ENCODE results near the gene HOXC4. TPM values are rescaled to one million over a fixed set of nuclear protein-coding genes. Genes with fewer than 3 reads are reported as not detected.

Gene HOXC4
- total RNA-seq: 0.19 TPM
- polyA plus RNA-seq: 0.37 TPM
- long read RNA-seq, donor 1: 0 reads
- long read RNA-seq, donor 2: 0 reads
- long read RNA-seq, donor 3: 0 reads
- long read RNA-seq, donor 4: 0 reads
- long read RNA-seq, donor 5, partial matches to known transcripts: 0 of 2 reads
- long read RNA-seq, donor 5, other reads (novel, unspliced or antisense): 0 of 2 reads
- long read RNA-seq, donor 6: 0 reads
- long read RNA-seq, donor 7: 0 reads
- long read RNA-seq, donor 8, partial matches to known transcripts: 0 of 1 reads
- long read RNA-seq, donor 8, other reads (novel, unspliced or antisense): 0 of 1 reads
- long read RNA-seq, donor 9: 0 reads
- long read RNA-seq, donor 10: 0 reads

- DNase-seq (ENCODE audit: low read depth in 6 of 9, low spot score in 9 of 9): no peak
- peaks cover 82 to 99% of the 10 kb centered on the region in 2 donors for H3K27me3 ChIP-seq (ENCODE audit: control insufficient read depth in 2 of 2, insufficient read depth in 1 of 2, low read length in 1 of 2)
- H3K36me3 ChIP-seq (ENCODE audit: control insufficient read depth in 2 of 2, insufficient read depth in 2 of 2, low read length in 1 of 2): no peaks in the 10 kb centered on the region
- 8% methylated on average over 52 of the region's 52 CpGs for WGBS
- H3K4me3 ChIP-seq (ENCODE audit: low read length in 2 of 2): peak within 1 kb of the TSS; percentile 9 to 18
- H3K27ac ChIP-seq (ENCODE audit: low read depth in 1 of 2, low read length in 1 of 2): no peak within 1 kb of the TSS
- peaks cover 0 to 6% of the 10 kb centered on the region in 2 donors for H3K4me1 ChIP-seq (ENCODE audit: control insufficient read depth in 2 of 2, insufficient read depth in 2 of 2, low read length in 2 of 2)
- no peaks in the 10 kb centered on the region for H3K9me3 ChIP-seq (ENCODE audit: control insufficient read depth in 2 of 2, insufficient read depth in 1 of 2, low read length in 1 of 2)
Measured at GRCh38 chr12:54053751-54054741, at the start of gene HOXC4. HOXC4 (plus strand) TSS chr12:54053835; CDS start chr12:54053923, 88 bp downstream.

DNA sequence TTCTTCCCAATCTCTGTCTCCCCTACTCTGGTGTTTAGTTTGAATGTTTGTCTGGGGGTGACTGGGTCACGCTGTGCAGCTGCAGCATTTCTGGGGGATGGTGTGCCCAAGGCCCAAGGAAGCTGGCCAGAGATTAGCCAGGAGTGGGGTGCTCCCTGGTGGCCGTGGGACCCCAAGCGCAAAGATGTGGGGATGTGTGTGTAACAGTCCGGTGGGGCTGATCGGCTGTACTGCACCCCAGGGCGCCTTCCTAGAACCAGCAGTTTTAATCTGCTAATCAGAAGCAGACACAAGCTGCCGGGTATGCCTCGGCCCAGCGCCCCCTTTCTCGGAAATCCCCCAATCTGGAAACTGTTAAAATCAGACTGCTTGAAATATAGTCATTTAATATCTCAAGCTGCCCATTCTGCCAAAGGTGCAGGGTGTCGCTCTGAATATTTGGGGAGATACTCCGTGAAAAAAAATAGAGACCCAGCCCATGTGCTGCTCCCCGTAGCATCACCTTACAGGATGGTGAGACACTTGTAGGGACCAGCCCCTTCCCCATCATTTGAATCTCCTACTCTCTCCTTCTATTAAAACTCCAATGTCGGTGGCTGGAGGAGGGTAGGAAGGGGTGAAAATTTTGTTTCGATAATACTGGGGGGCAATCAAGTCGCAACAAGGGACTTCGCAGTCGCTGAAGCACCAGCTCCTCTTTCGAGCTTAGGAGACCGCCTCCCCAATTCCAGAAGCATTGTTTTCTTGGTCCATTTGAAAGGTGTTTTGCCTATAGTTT is 49.4 kb upstream of the HOXC4 start:
- 22% methylated on average over 20 of the region's 20 CpGs for WGBS

GRCh38 chr12:54004841-54005530 is 48.6 kb upstream of the HOXC4 start:
- H3K27me3 ChIP-seq (ENCODE audit: control insufficient read depth in 2 of 2, insufficient read depth in 1 of 2, low read length in 1 of 2): peaks cover 88 to 100% of the 10 kb centered on the region in 2 donors

More for the DNA sequence above, 49.4 kb upstream of the HOXC4 start:
- H3K4me3 ChIP-seq (ENCODE audit: low read length in 2 of 2): no peak overlapping the region
- H3K4me1 ChIP-seq (ENCODE audit: control insufficient read depth in 2 of 2, insufficient read depth in 2 of 2, low read length in 2 of 2): peaks cover 3 to 6% of the 10 kb centered on the region in 2 donors
- no peak overlapping the region for H3K27ac ChIP-seq (ENCODE audit: low read depth in 1 of 2, low read length in 1 of 2)
- peaks cover 84 to 100% of the 10 kb centered on the region in 2 donors for H3K27me3 ChIP-seq (ENCODE audit: control insufficient read depth in 2 of 2, insufficient read depth in 1 of 2, low read length in 1 of 2)
- no peaks in the 10 kb centered on the region for H3K36me3 ChIP-seq (ENCODE audit: control insufficient read depth in 2 of 2, insufficient read depth in 2 of 2, low read length in 1 of 2)
- DNase-seq (ENCODE audit: low read depth in 6 of 9, low spot score in 9 of 9): no peak
- peaks cover 0 to 2% of the 10 kb centered on the region in 2 donors for H3K9me3 ChIP-seq (ENCODE audit: control insufficient read depth in 2 of 2, insufficient read depth in 1 of 2, low read length in 1 of 2)

DNA sequence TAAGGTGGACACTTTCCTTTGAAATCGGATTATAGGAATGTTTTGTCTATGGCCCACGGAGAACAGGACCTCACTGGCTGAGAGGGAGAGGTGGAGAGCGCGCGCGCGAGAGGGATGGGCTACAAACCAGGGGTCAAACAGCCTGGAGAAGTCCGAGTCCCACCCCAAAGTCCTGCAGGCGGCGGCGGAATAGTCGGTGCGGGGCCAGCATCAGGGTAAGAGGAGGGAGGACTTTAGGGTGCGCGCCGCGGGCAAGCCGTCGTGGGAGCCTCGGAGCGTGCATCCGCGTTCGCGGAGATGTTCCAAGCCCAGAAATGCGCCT is 48.1 kb upstream of the HOXC4 start:
- peaks cover 0 to 5% of the 10 kb centered on the region in 2 donors for H3K9me3 ChIP-seq (ENCODE audit: control insufficient read depth in 2 of 2, insufficient read depth in 1 of 2, low read length in 1 of 2)
- no peak overlapping the region for H3K4me3 ChIP-seq (ENCODE audit: low read length in 2 of 2)
- H3K27me3 ChIP-seq (ENCODE audit: control insufficient read depth in 2 of 2, insufficient read depth in 1 of 2, low read length in 1 of 2): peaks cover 88 to 100% of the 10 kb centered on the region in 2 donors
- peaks cover 3 to 6% of the 10 kb centered on the region in 2 donors for H3K4me1 ChIP-seq (ENCODE audit: control insufficient read depth in 2 of 2, insufficient read depth in 2 of 2, low read length in 2 of 2)
- no peak for DNase-seq (ENCODE audit: low read depth in 6 of 9, low spot score in 9 of 9)
- no peaks in the 10 kb centered on the region for H3K36me3 ChIP-seq (ENCODE audit: control insufficient read depth in 2 of 2, insufficient read depth in 2 of 2, low read length in 1 of 2)
- H3K27ac ChIP-seq (ENCODE audit: low read depth in 1 of 2, low read length in 1 of 2): no peak overlapping the region
- WGBS: 6% methylated on average over 26 of the region's 26 CpGs

More at GRCh38 chr12:54004841-54005530, 48.6 kb upstream of the HOXC4 start:
- Histone ChIP-seq H3K4me3 (ENCODE audit: low read length in 2 of 2) (no peak overlapping the region), H3K27ac (ENCODE audit: low read depth in 1 of 2, low read length in 1 of 2) (no peak overlapping the region), H3K36me3 (ENCODE audit: control insufficient read depth in 2 of 2, insufficient read depth in 2 of 2, low read length in 1 of 2) (no peaks in the 10 kb centered on the region), H3K4me1 (ENCODE audit: control insufficient read depth in 2 of 2, insufficient read depth in 2 of 2, low read length in 2 of 2) (peaks cover 3 to 6% of the 10 kb centered on the region in 2 donors), H3K9me3 (ENCODE audit: control insufficient read depth in 2 of 2, insufficient read depth in 1 of 2, low read length in 1 of 2) (peaks cover 0 to 2% of the 10 kb centered on the region in 2 donors)
- no peak for DNase-seq (ENCODE audit: low read depth in 6 of 9, low spot score in 9 of 9)
- WGBS: 7% methylated on average over 31 of the region's 31 CpGs

GRCh38 chr12:54005853-54006558 is 47.6 kb upstream of the HOXC4 start:
- peaks cover 3 to 6% of the 10 kb centered on the region in 2 donors for H3K4me1 ChIP-seq (ENCODE audit: control insufficient read depth in 2 of 2, insufficient read depth in 2 of 2, low read length in 2 of 2)
- H3K27ac ChIP-seq (ENCODE audit: low read depth in 1 of 2, low read length in 1 of 2): no peak overlapping the region
- DNase-seq (ENCODE audit: low read depth in 6 of 9, low spot score in 9 of 9): peak; percentile 46 to 85 (median 65)
- H3K27me3 ChIP-seq (ENCODE audit: control insufficient read depth in 2 of 2, insufficient read depth in 1 of 2, low read length in 1 of 2): peaks cover 87 to 100% of the 10 kb centered on the region in 2 donors
- H3K4me3 ChIP-seq (ENCODE audit: low read length in 2 of 2): peak overlapping the region in 1 of 2 donors; percentile 40
- WGBS: 2% methylated on average over 39 of the region's 39 CpGs
- peaks cover 0 to 6% of the 10 kb centered on the region in 2 donors for H3K9me3 ChIP-seq (ENCODE audit: control insufficient read depth in 2 of 2, insufficient read depth in 1 of 2, low read length in 1 of 2)
- H3K36me3 ChIP-seq (ENCODE audit: control insufficient read depth in 2 of 2, insufficient read depth in 2 of 2, low read length in 1 of 2): no peaks in the 10 kb centered on the region

DNA sequence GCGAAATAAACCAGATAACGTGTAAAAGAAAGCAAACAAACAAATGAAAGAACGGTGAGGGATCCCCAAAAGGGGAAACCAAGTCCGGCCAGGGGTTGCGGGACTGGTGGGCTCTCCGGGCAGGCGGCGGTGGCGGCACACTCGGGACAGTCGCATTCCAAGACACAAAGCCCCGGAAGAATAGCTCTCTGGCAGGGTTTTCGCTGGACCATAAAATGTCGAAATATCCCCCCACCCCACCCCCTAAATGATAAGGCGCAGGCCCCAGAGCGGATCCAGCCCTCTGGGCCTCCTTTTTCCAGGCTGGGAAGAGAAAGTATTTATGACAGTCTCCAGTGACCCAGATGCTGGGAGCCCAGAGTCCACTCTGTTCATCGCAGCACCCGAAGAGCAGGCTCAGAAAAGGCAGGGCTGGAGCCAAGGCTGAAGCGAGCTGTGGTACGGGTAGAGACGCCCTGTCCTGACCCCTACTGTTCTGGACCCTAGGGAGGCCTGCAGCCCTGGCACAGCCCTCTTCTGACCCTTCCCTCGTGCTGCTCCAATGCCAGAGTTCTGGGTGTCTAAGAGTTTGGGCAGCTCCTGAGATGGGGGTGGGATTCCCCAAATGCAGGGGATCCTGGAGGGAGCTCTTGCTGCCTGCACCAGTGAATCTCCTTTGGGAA is 46.9 kb upstream of the HOXC4 start:
- Histone ChIP-seq H3K36me3 (ENCODE audit: control insufficient read depth in 2 of 2, insufficient read depth in 2 of 2, low read length in 1 of 2) (no peaks in the 10 kb centered on the region), H3K27me3 (ENCODE audit: control insufficient read depth in 2 of 2, insufficient read depth in 1 of 2, low read length in 1 of 2) (peaks cover 85 to 100% of the 10 kb centered on the region in 2 donors), H3K9me3 (ENCODE audit: control insufficient read depth in 2 of 2, insufficient read depth in 1 of 2, low read length in 1 of 2) (peaks cover 0 to 6% of the 10 kb centered on the region in 2 donors), H3K27ac (ENCODE audit: low read depth in 1 of 2, low read length in 1 of 2) (no peak overlapping the region), H3K4me1 (ENCODE audit: control insufficient read depth in 2 of 2, insufficient read depth in 2 of 2, low read length in 2 of 2) (peaks cover 3 to 6% of the 10 kb centered on the region in 2 donors), H3K4me3 (ENCODE audit: low read length in 2 of 2) (peak overlapping the region in 1 of 2 donors; percentile 40)
- WGBS: 10% methylated on average over 22 of the region's 22 CpGs
- DNase-seq (ENCODE audit: low read depth in 6 of 9, low spot score in 9 of 9): no peak

DNA sequence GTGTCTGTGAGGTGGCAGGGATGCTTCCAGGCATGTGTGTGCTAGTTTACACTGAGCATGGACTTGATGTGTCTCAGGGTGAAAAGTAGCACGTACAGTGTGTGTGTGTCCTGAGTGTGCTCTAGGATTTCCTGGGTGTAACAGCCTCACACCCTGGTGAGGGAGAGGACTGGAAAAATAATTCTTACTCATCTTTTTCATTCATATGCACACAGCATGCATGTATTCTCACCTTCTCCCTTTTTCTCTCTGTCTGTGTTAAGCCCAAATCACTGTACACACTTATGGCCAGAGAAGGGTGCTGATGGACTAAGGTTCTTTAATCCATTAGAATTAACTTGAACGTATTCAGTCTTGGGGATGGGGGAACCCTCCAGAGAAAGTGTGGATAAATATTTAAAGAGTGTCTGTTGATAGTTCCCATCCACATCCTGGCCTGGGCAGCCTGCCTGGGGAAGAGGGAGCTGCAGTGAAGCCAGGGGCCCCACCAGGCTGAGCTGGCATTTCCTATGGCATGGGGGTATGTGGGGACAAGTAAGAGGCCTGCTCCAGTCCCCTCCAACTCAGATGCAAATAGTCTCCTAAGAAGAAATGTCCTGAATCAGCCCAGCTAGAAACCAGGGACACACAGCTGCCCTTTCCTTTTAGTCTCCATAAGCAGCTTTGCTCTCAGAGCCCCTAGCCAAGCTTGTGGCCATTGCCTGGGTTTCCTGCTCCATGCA is 45.9 kb upstream of the HOXC4 start:
- DNase-seq (ENCODE audit: low read depth in 6 of 9, low spot score in 9 of 9): no peak
- H3K9me3 ChIP-seq (ENCODE audit: control insufficient read depth in 2 of 2, insufficient read depth in 1 of 2, low read length in 1 of 2): peaks cover 0 to 4% of the 10 kb centered on the region in 2 donors
- H3K36me3 ChIP-seq (ENCODE audit: control insufficient read depth in 2 of 2, insufficient read depth in 2 of 2, low read length in 1 of 2): no peaks in the 10 kb centered on the region
- H3K4me1 ChIP-seq (ENCODE audit: control insufficient read depth in 2 of 2, insufficient read depth in 2 of 2, low read length in 2 of 2): peaks cover 3 to 6% of the 10 kb centered on the region in 2 donors
- WGBS: 41% methylated on average over 2 of the region's 2 CpGs
- H3K27me3 ChIP-seq (ENCODE audit: control insufficient read depth in 2 of 2, insufficient read depth in 1 of 2, low read length in 1 of 2): peaks cover 85 to 100% of the 10 kb centered on the region in 2 donors
- H3K4me3 ChIP-seq (ENCODE audit: low read length in 2 of 2): no peak overlapping the region
- no peak overlapping the region for H3K27ac ChIP-seq (ENCODE audit: low read depth in 1 of 2, low read length in 1 of 2)
